Activated CD8-positive, alpha-beta memory T cell treated with anti-CD3 and anti-CD28 coated beads for 36 hours (primary cell): ENCODE results near the gene SLC17A5. TPM values are rescaled to one million over a fixed set of nuclear protein-coding genes. Genes with fewer than 3 reads are reported as not detected.
"Not testable (repeated sequence)": the region's sequence is repeated elsewhere in the genome, so short reads cannot be mapped to it uniquely, and the experiment has no call there.

Experiments
- CTCF ChIA-PET: fragments of 350-600 bp; sonication (Branson Sonifier 250); formaldehyde crosslinking; loops from one replicate; lab custom pipeline; 2021; ENCODE audit warnings: antibody characterized with exemption; lab: Charles Lee
- POLR2A ChIA-PET: fragments of 350-600 bp; sonication (Branson Sonifier 250); formaldehyde crosslinking; loops from one replicate; lab custom pipeline; 2021; ENCODE audit warnings: antibody characterized with exemption; lab: Charles Lee
- total RNA-seq, 2 experiments: library from RNA; stranded (reverse); gene quantifications; one replicate each; pipeline ENCODE4 v1.2.3, GENCODE V29; 2021

The SLC17A5 gene
- total RNA-seq, 2 experiments from 2014 or later: 5.3 to 6.1 TPM

GRCh38 chr6:73558624-73559398 is 95.0 kb downstream of the SLC17A5 start:
- POLR2A ChIA-PET: interaction anchor here (0.5 kb wide), 1 partner anchor 37 kb away, joined by 6 read pairs; no protein-coding TSS in a partner anchor
- CTCF ChIA-PET: no interaction called here

DNA sequence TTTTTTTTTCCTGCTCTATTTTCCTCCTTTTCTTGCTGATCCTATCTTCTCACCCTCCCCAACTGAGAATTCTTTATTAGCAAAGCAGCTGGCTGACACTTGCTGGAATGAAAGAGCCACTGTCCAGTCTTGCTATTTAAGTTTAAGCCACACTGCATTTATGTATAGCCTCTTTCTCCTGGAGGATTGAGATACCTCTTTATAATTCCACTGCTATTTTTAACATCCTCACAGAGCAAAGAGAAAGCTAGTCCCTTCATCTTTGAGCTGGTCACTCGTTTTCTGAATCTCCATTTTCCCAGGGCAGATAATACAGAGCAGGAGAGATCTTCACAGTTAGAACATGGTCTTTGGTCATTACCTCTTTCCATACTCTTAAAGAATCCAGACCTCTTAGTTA is 97.0 kb downstream of the SLC17A5 start:
- ChIA-PET CTCF (no interaction called here), POLR2A (no interaction called here)

DNA sequence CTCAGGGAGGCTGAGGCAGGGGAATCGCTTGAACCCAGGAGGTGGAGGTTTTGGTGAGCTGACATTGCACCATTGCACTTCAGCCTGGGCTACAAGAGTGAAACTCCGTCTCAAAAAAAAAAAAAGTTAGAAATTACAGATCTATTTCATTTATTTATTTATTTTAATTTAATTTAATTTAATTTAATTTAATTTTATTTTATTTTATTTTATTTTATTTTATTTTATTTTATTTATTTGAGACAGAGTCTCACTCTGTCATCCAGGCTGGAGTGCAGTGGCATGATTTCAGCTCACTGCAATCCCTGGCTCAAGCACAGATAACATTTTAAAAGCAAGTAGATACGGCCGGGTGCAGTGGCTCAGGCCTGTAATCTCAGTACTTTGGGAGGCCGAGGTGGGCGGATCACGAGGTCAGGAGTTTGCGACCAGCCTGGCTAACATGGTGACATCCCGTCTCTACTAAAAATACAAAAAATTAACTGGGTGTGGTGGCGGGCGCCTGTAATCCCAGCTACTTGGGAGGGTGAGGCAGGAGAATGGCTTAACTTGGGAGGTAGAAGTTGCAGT is 98.3 kb downstream of the SLC17A5 start:
- POLR2A ChIA-PET, CTCF ChIA-PET: not testable (repeated sequence)

- CTCF ChIA-PET: not testable (repeated sequence)
- POLR2A ChIA-PET: interaction anchor here (0.6 kb wide), 1 partner anchor 20 kb away, joined by 4 read pairs; no protein-coding TSS in a partner anchor
Observed at GRCh38 chr6:73551115-73551514, 102.7 kb downstream of the SLC17A5 start.

DNA sequence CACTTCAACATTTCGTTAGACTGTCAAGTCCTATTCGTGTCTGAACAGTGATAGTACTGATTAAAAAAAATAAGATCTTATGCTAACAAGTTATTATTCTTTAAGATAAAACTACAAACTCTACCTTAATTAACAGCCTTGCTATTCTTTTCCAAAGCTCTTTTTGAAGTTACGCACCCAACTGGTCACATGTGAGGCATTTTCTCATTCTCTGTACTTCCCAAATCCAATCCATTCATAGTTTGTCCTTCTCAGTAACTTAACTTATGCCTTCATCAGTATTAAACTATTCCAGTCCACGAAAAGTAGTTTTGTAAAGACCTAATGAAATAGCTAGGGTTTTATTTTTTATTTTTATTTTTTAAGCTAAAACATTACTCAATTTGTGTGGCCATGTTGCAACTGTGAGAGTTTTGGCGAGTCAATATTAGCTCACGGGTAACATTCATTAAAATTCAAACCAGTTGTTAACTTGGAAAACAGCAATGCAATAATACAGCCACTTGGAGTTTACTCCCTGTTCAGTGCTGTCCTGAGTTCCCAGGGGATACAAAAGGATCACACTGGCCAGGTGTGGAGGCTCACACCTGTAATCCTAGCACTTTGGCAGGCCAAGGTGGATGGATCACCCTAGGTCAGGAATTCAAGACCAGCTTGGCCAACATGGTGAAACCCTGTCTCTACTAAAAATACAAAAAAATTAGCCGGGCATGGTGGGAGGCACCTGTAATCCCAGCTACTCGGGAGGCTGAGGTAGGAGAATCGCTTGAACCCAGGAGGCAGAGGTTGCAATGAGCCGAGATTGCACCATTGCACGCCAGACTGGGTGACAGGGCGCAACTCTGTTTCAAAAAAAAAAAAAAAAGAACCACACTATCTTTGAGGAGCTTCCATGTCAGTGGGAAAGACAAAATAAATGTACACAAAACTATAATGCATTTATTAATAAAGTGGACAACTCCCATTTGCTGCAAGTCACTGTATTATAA is 105.0 kb downstream of the SLC17A5 start:
- CTCF ChIA-PET: interaction anchor here (0.6 to 1.1 kb wide), 2 partner anchors 9 kb away, joined by 3 to 6 read pairs; no protein-coding TSS in a partner anchor
- POLR2A ChIA-PET: no interaction called here

- ChIA-PET POLR2A (no interaction called here), CTCF (interaction anchor here (0.7 kb wide), 1 partner anchor 170 kb away, joined by 3 read pairs; no protein-coding TSS in a partner anchor)
Observed at GRCh38 chr6:73547036-73547435, 106.8 kb downstream of the SLC17A5 start.

Other genes with a start within 250 kb of the SLC17A5 start
- gene CGAS, start 201.7 kb downstream of the SLC17A5 start, total RNA-seq: 10 to 100 TPM; 43.8 to 45.9 TPM
- 10 to 100 TPM; 50.7 to 54.3 TPM for gene MTO1, start 192.3 kb downstream of the SLC17A5 start, total RNA-seq
- gene EEF1A1, start 133.0 kb downstream of the SLC17A5 start, total RNA-seq: 1,000 to 10,000 TPM; 7,755 to 7,846 TPM
- gene CD109, start 42.2 kb upstream of the SLC17A5 start, total RNA-seq: 10 to 100 TPM; 15.4 to 15.8 TPM